SJCRH30 (cell line): ENCODE results near the gene MTM1. TPM values are rescaled to one million over a fixed set of nuclear protein-coding genes. Genes with fewer than 3 reads are reported as not detected.

Experiments used
- DNase-seq, 2 experiments: peaks; one replicate each; pipeline ENCODE4 v3.0.0-alpha.2; 2015 to 2020
- H3K27ac ChIP-seq: fragments of 250-450 bp; sonication (Bioruptor Pico); 2 replicates; pipeline ENCODE4 v1.5.1; 2020; ENCODE audit warnings: mild to moderate bottlenecking, moderate library complexity
- H3K27me3 ChIP-seq: fragments of 250-450 bp; sonication (Bioruptor Pico); 2 replicates; pipeline ENCODE4 v1.5.1; 2020; ENCODE audit warnings: mild to moderate bottlenecking, moderate library complexity
- H3K36me3 ChIP-seq: fragments of 250-450 bp; sonication (Bioruptor Pico); 2 replicates; pipeline ENCODE4 v1.5.1; 2020; ENCODE audit warnings: mild to moderate bottlenecking, moderate library complexity
- H3K4me1 ChIP-seq: fragments of 250-450 bp; sonication (Bioruptor Pico); 2 replicates; pipeline ENCODE4 v1.5.1; 2020; ENCODE audit warnings: mild to moderate bottlenecking, moderate library complexity
- H3K4me3 ChIP-seq: fragments of 250-450 bp; sonication (Bioruptor Pico); 2 replicates; pipeline ENCODE4 v1.5.1; 2020; ENCODE audit warnings: mild to moderate bottlenecking, moderate library complexity
- H3K9me3 ChIP-seq: fragments of 250-450 bp; sonication (Bioruptor Pico); replicated peaks from 2 replicates; pipeline ENCODE4 v1.5.1; 2020; ENCODE audit warnings: mild to moderate bottlenecking, moderate library complexity
- total RNA-seq: library from RNA; depleted of rRNA; stranded (reverse); fragments of >200 nt; shearing (Covaris generic); gene quantifications from 2 replicates; pipeline ENCODE4 v1.2.3, GENCODE V29; 2014

Gene MTM1
- total RNA-seq, 1 experiment from 2014 or later: 5.3 TPM

- H3K4me1 ChIP-seq: no peaks in the 10 kb centered on the region; the same call in 1 of the 2 replicates
- no peak overlapping the region for H3K4me3 ChIP-seq
- H3K27ac ChIP-seq: no peak overlapping the region
- no peaks in the 10 kb centered on the region for H3K9me3 ChIP-seq
- no peak for DNase-seq
- no peaks in the 10 kb centered on the region for H3K27me3 ChIP-seq
- no peaks in the 10 kb centered on the region for H3K36me3 ChIP-seq
Measured at GRCh38 chrX:150572206-150572605, 3.8 kb downstream of the MTM1 start.

GRCh38 chrX:150573106-150573505 lies 4.7 kb downstream of the MTM1 start:
- Histone ChIP-seq H3K9me3 (no peaks in the 10 kb centered on the region), H3K4me3 (no peak overlapping the region), H3K4me1 (no peaks in the 10 kb centered on the region), H3K27ac (no peak overlapping the region), H3K36me3 (no peaks in the 10 kb centered on the region), H3K27me3 (no peaks in the 10 kb centered on the region)
- DNase-seq: no peak

- Histone ChIP-seq H3K9me3 (no peaks in the 10 kb centered on the region), H3K36me3 (no peaks in the 10 kb centered on the region), H3K27me3 (no peaks in the 10 kb centered on the region), H3K4me1 (no peaks in the 10 kb centered on the region), H3K27ac (no peak overlapping the region), H3K4me3 (no peak overlapping the region)
- no peak for DNase-seq
Measured at GRCh38 chrX:150573702-150574101, 5.3 kb downstream of the MTM1 start.

GRCh38 chrX:150574559-150575418 lies 6.4 kb downstream of the MTM1 start:
- no peaks in the 10 kb centered on the region for H3K4me1 ChIP-seq
- no peak overlapping the region for H3K4me3 ChIP-seq
- H3K9me3 ChIP-seq: no peaks in the 10 kb centered on the region
- H3K27me3 ChIP-seq: no peaks in the 10 kb centered on the region
- no peak overlapping the region for H3K27ac ChIP-seq
- no peak for DNase-seq
- H3K36me3 ChIP-seq: no peaks in the 10 kb centered on the region

- Histone ChIP-seq H3K27ac (no peak overlapping the region), H3K4me3 (no peak overlapping the region), H3K27me3 (no peaks in the 10 kb centered on the region), H3K4me1 (no peaks in the 10 kb centered on the region), H3K9me3 (no peaks in the 10 kb centered on the region), H3K36me3 (no peaks in the 10 kb centered on the region)
- DNase-seq: no peak
Measured at GRCh38 chrX:150575419-150575814, 7.0 kb downstream of the MTM1 start.

- H3K27me3 ChIP-seq: no peaks in the 10 kb centered on the region
- no peak overlapping the region for H3K27ac ChIP-seq
- no peaks in the 10 kb centered on the region for H3K9me3 ChIP-seq
- H3K36me3 ChIP-seq: no peaks in the 10 kb centered on the region
- DNase-seq: no peak
- H3K4me3 ChIP-seq: no peak overlapping the region
- no peaks in the 10 kb centered on the region for H3K4me1 ChIP-seq
Measured at GRCh38 chrX:150577174-150577573, 8.8 kb downstream of the MTM1 start.

GRCh38 chrX:150581093-150581775 lies 12.8 kb downstream of the MTM1 start:
- no peaks in the 10 kb centered on the region for H3K9me3 ChIP-seq
- H3K27me3 ChIP-seq: no peaks in the 10 kb centered on the region
- no peak overlapping the region; the same call in 1 of the 2 replicates for H3K27ac ChIP-seq
- H3K4me3 ChIP-seq: no peak overlapping the region
- no peaks in the 10 kb centered on the region for H3K4me1 ChIP-seq
- H3K36me3 ChIP-seq: no peaks in the 10 kb centered on the region
- no peak for DNase-seq

GRCh38 chrX:150582338-150582948 lies 14.0 kb downstream of the MTM1 start:
- Histone ChIP-seq H3K4me3 (no peak overlapping the region), H3K27ac (no peak overlapping the region), H3K36me3 (no peaks in the 10 kb centered on the region), H3K9me3 (no peaks in the 10 kb centered on the region), H3K27me3 (no peaks in the 10 kb centered on the region), H3K4me1 (no peaks in the 10 kb centered on the region)
- no peak for DNase-seq

GRCh38 chrX:150587585-150588503 lies 19.4 kb downstream of the MTM1 start:
- Histone ChIP-seq H3K27ac (no peak overlapping the region), H3K4me3 (no peak overlapping the region), H3K4me1 (no peaks in the 10 kb centered on the region), H3K36me3 (no peaks in the 10 kb centered on the region), H3K27me3 (no peaks in the 10 kb centered on the region), H3K9me3 (no peaks in the 10 kb centered on the region)
- peak; percentile 12 to 51 for DNase-seq

GRCh38 chrX:150594584-150594983 lies 26.2 kb downstream of the MTM1 start:
- no peak for DNase-seq
- Histone ChIP-seq H3K4me3 (no peak overlapping the region), H3K36me3 (no peaks in the 10 kb centered on the region), H3K27ac (no peak overlapping the region), H3K9me3 (no peaks in the 10 kb centered on the region), H3K4me1 (no peaks in the 10 kb centered on the region), H3K27me3 (no peaks in the 10 kb centered on the region)

GRCh38 chrX:150599226-150599625 lies 30.8 kb downstream of the MTM1 start:
- Histone ChIP-seq H3K36me3 (no peaks in the 10 kb centered on the region), H3K27me3 (no peaks in the 10 kb centered on the region), H3K27ac (no peak overlapping the region), H3K4me3 (no peak overlapping the region), H3K9me3 (no peaks in the 10 kb centered on the region), H3K4me1 (no peaks in the 10 kb centered on the region)
- DNase-seq: no peak

GRCh38 chrX:150602296-150602695 lies 33.9 kb downstream of the MTM1 start:
- H3K4me1 ChIP-seq: no peaks in the 10 kb centered on the region
- no peak overlapping the region for H3K4me3 ChIP-seq
- no peaks in the 10 kb centered on the region for H3K9me3 ChIP-seq
- no peaks in the 10 kb centered on the region for H3K27me3 ChIP-seq
- no peaks in the 10 kb centered on the region for H3K36me3 ChIP-seq
- no peak for DNase-seq
- H3K27ac ChIP-seq: no peak overlapping the region

- Histone ChIP-seq H3K9me3 (no peaks in the 10 kb centered on the region), H3K4me1 (no peaks in the 10 kb centered on the region), H3K27ac (no peak overlapping the region), H3K27me3 (no peaks in the 10 kb centered on the region), H3K36me3 (no peaks in the 10 kb centered on the region), H3K4me3 (no peak overlapping the region)
- DNase-seq: no peak
Measured at GRCh38 chrX:150602743-150603142, 34.3 kb downstream of the MTM1 start.

GRCh38 chrX:150605603-150606002 lies 37.2 kb downstream of the MTM1 start:
- H3K4me3 ChIP-seq: no peak overlapping the region
- H3K27ac ChIP-seq: no peak overlapping the region
- H3K27me3 ChIP-seq: no peaks in the 10 kb centered on the region
- DNase-seq: no peak
- H3K4me1 ChIP-seq: no peaks in the 10 kb centered on the region
- no peaks in the 10 kb centered on the region for H3K36me3 ChIP-seq
- no peaks in the 10 kb centered on the region for H3K9me3 ChIP-seq
